ENCODE measurements around the gene AMOTL2.

The AMOTL2 gene

DNA sequence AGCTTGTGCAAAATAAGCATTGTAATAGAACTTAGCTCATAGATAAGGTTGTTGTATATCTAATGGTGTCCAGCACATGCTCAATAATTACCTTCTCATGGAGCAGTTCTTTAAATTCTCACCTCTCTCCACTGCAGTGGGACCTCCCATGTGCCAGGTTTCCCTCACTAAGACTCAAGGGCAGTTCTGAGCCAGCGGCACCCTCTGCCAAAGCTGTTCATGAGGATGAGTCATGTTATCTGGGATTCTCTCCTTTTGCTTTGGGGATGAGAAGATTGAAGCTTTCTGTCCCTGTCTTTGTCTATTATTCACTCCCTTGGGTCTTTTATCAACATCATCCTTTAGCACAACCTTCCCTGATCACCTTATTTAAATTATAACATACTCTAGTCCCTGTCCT lies 15.6 kb upstream of the AMOTL2 start:
- TF ChIP-seq CTCF (IDR thresholded peaks at IDR 0.05; ENCODE audit: low read depth, low read length): no peak
- H3K4me3 ChIP-seq (ENCODE audit: low read depth, low read length): no peak overlapping the region

DNA sequence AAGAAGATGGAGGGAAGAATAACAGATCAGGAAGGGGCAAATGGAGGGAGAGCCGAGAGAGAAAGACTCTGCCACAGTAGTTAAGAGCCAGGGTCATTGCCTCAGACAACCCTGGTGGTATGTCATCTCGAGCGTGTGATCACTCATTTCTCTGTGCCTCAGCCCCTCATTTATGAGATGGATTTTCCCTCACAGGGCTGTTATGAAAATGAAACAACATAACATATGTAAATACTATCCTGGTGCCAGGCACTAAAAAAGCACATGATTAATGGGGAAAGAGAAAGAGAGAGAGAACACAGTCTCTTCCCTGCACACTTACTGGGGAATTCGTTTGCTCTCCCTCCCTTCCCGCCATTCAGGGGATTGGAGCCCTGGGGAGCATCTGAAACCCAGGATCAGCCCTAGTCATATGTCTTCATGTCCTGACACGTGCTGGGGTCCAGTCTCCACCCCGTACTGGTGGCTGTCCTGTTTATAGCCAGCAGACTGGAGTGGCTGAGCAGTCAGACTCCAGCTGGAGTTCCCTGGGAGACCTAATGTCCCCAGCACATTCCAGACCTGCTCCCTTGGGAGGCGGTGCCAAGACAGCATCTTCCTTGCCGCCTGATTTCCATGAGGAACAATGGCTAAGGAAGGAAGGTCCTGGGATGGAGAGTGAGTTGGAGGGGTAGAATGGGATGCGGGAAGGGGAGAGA lies 14.7 kb upstream of the AMOTL2 start:
- no peak overlapping the region for H3K4me3 ChIP-seq (ENCODE audit: low read depth, low read length)
- TF ChIP-seq CTCF (IDR thresholded peaks at IDR 0.05; ENCODE audit: low read depth, low read length): no peak

DNA sequence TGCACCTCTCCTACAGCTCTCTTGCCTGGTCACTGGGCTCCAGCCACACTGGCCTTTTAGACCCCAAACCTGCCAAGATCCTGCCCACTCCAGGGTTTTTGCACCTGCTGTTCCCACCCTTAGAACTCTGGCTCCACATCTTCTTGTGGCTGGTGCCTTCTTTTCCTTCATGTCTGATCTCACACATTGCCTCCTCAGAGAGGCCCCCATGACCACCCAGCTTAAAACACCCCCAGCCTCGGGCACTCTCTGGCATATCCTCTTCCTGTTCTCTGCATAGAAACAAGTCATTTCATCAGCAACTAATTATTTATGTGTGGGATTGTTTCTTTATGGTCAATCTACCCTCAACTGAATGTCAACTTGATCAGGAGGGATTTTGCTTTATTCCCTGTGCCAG lies 14.0 kb upstream of the AMOTL2 start:
- TF ChIP-seq CTCF (IDR thresholded peaks at IDR 0.05; ENCODE audit: low read depth, low read length): no peak
- no peak overlapping the region for H3K4me3 ChIP-seq (ENCODE audit: low read depth, low read length)

DNA sequence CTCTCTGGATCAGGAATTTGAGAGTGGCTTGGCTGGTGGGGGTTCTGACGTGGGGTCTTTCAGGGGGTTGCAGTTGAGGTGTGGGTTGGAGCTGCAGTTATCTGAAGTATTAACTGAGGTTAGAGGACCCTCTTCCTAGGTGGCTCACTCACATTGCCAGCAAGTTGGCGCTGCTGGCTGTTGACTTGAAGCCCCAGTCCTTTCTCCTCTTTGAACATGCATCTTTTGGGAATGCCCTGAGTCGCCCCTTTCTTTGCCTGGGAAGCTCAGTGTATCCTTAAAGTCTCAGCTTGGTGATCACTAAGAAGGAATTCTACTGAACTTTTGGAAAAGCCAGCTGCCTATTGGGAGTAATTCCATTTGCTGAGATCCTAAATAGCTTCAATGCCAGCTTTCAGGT lies 13.0 kb upstream of the AMOTL2 start:
- H3K4me3 ChIP-seq (ENCODE audit: low read depth, low read length): no peak overlapping the region
- TF ChIP-seq CTCF (IDR thresholded peaks at IDR 0.05; ENCODE audit: low read depth, low read length): no peak

- TF ChIP-seq CTCF (IDR thresholded peaks at IDR 0.05; ENCODE audit: low read depth, low read length): no peak
- H3K4me3 ChIP-seq (ENCODE audit: low read depth, low read length): no peak overlapping the region
These were observed 10.7 kb upstream of the AMOTL2 start for GRCh38 chr3:134384963-134385362.

DNA sequence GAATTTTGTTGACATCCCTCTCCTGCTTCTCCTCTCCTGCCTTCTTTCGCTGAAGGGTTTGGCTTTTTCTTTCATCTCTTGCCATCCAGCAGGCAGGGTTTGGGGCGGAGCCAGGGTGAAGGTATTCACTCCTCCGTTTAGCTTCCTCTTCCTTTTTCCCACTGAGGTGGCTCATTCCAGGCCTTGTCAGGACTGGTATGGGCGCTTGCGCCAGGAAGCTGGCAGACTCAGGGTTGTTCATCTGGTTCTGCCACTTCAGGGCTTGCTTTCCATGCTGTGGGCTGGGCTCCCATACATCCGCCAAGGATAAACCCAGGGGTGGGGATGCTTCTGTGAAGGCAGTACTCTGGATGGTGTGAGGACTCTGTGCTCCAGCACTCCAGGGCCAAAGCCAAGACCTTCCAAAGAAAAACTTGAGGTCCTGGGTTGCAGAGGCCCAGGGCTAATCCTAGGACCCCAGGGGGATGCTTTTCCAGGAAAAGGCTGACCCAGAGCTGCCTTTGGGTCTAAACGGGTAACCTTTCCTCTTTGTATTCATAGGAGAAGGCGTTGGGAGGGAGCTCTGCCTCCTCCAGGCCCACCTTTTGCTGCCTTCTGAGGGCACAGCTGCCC lies 7.7 kb upstream of the AMOTL2 start:
- H3K4me3 ChIP-seq (ENCODE audit: low read depth, low read length): no peak overlapping the region
- TF ChIP-seq CTCF (IDR thresholded peaks at IDR 0.05; ENCODE audit: low read depth, low read length): no peak

DNA sequence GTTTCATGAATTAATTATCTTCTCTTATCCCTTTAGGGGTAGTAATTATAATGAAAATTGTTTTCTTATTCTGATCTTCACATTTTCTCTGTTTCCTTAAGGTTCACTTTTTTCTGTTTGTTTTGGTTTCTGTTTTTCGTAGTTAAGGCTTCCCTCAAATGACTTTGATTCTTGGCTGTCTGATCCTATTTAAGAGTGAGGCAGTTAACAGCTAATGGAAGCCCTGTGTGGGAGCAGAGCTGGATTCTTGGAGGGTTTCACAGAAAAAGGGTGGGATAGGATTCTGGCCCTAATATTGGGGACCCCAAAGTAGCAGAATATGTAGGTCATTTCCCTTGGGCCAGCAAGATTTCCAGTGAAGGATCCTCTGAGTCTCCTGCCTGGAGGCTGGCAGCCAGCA lies 6.8 kb upstream of the AMOTL2 start:
- TF ChIP-seq CTCF (IDR thresholded peaks at IDR 0.05; ENCODE audit: low read depth, low read length): no peak
- no peak overlapping the region for H3K4me3 ChIP-seq (ENCODE audit: low read depth, low read length)

All from WI38 (cell line).